ENCODE results near the gene MAP2K3. TPM values are rescaled to one million over a fixed set of nuclear protein-coding genes. Genes with fewer than 3 reads are reported as not detected.

Gene MAP2K3
- polyA plus RNA-seq, 1 donor from 2014 or later = 5.3 TPM

DNA sequence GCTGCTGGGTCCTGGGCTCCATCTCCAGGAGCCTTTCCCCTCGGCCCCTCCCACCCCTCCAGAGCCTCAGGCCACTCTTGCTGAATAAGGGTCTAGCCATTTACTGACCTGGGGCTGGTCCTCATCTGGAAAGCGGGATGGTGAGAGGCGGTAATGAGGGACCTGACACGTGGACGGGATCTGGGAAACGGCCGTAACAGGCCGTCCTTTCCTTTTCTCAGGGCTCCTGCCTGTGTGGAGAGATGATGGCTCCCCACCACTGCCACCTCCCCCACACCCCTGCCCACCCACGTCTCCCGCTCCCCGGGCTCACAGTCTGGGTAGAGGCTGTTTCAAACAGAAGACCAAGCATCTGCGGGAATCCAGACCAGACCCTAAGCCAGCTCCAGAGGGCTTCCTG, 71.1 kb downstream of the MAP2K3 start:
- no peaks in the 10 kb centered on the region for H4K20me1 ChIP-seq (ENCODE audit: insufficient read depth)
- no peaks in the 10 kb centered on the region for H3K9me2 ChIP-seq (ENCODE audit: insufficient read depth, low read length)
- TF ChIP-seq TAF1 (IDR thresholded peaks at IDR 0.05; ENCODE audit: low read depth) (no peak), EP300 (conservative IDR thresholded peaks at IDR 0.05; ENCODE audit: poor library complexity, severe bottlenecking) (no peak), SMC3 (conservative IDR thresholded peaks at IDR 0.05; ENCODE audit: poor library complexity) (no peak), EZH2 (IDR thresholded peaks at IDR 0.05; ENCODE audit: borderline replicate concordance, insufficient read depth, low read length, poor library complexity, severe bottlenecking) (no peak), MXI1 (conservative IDR thresholded peaks at IDR 0.05; ENCODE audit: poor library complexity, severe bottlenecking) (no peak), RAD21 (conservative IDR thresholded peaks at IDR 0.05) (no peak), POLR2AphosphoS5 (IDR thresholded peaks at IDR 0.05) (no peak)
- TF ChIP-seq, protein P1, sequence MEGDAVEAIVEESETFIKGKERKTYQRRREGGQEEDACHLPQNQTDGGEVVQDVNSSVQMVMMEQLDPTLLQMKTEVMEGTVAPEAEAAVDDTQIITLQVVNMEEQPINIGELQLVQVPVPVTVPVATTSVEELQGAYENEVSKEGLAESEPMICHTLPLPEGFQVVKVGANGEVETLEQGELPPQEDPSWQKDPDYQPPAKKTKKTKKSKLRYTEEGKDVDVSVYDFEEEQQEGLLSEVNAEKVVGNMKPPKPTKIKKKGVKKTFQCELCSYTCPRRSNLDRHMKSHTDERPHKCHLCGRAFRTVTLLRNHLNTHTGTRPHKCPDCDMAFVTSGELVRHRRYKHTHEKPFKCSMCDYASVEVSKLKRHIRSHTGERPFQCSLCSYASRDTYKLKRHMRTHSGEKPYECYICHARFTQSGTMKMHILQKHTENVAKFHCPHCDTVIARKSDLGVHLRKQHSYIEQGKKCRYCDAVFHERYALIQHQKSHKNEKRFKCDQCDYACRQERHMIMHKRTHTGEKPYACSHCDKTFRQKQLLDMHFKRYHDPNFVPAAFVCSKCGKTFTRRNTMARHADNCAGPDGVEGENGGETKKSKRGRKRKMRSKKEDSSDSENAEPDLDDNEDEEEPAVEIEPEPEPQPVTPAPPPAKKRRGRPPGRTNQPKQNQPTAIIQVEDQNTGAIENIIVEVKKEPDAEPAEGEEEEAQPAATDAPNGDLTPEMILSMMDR (IDR thresholded peaks at IDR 0.05; ENCODE audit: poor library complexity, severe bottlenecking) = no peak
- TF ChIP-seq, protein P2, sequence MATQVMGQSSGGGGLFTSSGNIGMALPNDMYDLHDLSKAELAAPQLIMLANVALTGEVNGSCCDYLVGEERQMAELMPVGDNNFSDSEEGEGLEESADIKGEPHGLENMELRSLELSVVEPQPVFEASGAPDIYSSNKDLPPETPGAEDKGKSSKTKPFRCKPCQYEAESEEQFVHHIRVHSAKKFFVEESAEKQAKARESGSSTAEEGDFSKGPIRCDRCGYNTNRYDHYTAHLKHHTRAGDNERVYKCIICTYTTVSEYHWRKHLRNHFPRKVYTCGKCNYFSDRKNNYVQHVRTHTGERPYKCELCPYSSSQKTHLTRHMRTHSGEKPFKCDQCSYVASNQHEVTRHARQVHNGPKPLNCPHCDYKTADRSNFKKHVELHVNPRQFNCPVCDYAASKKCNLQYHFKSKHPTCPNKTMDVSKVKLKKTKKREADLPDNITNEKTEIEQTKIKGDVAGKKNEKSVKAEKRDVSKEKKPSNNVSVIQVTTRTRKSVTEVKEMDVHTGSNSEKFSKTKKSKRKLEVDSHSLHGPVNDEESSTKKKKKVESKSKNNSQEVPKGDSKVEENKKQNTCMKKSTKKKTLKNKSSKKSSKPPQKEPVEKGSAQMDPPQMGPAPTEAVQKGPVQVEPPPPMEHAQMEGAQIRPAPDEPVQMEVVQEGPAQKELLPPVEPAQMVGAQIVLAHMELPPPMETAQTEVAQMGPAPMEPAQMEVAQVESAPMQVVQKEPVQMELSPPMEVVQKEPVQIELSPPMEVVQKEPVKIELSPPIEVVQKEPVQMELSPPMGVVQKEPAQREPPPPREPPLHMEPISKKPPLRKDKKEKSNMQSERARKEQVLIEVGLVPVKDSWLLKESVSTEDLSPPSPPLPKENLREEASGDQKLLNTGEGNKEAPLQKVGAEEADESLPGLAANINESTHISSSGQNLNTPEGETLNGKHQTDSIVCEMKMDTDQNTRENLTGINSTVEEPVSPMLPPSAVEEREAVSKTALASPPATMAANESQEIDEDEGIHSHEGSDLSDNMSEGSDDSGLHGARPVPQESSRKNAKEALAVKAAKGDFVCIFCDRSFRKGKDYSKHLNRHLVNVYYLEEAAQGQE (IDR thresholded peaks at IDR 0.05; ENCODE audit: borderline replicate concordance) = no peak
- no peak overlapping the region for H3K27ac ChIP-seq (ENCODE audit: low read length)
- H3F3A ChIP-seq (ENCODE audit: insufficient read depth, low read length, poor library complexity, severe bottlenecking) = no peaks in the 10 kb centered on the region
- no peak overlapping the region for H2AFZ ChIP-seq (ENCODE audit: low read depth, low read length)
- no peaks in the 10 kb centered on the region for H3K27me3 ChIP-seq (ENCODE audit: insufficient read depth, low read depth, low read length)
- H3K9me3 ChIP-seq (ENCODE audit: low read length) = no peaks in the 10 kb centered on the region
- no peaks in the 10 kb centered on the region for H3K79me2 ChIP-seq (replicated peaks; ENCODE audit: insufficient read depth, low read length)
- no peak overlapping the region for H3K4me2 ChIP-seq (ENCODE audit: low read length)
- no peak overlapping the region for H3K4me3 ChIP-seq (ENCODE audit: low read length)
- H3K9ac ChIP-seq (ENCODE audit: low read length) = no peak overlapping the region
- H3K36me3 ChIP-seq (ENCODE audit: insufficient read depth, low read length) = no peaks in the 10 kb centered on the region

DNA sequence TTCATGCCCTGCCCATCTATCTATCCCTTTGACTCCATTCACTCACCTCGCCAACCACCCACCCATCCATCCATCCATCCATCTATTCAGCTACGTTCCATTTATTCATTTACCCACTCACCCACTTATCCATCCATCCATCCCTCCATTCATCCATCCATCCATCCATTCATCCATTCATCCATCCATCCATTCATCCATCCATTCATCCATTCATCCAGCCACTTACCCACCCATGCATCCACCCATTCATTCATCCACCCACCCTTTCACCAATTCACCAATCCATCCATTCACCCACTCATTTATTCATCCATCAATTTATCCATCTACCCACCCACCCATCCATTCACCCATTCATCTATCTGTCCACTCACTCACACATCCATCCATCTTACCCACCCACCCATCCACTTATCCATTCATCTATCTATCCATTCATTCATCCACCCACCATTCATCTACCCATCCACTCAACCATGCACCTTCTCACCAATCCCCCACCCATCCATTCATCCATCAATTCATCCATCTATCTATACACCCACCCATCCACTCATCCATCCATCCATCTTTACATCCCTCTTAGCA, 72.1 kb downstream of the MAP2K3 start:
- H3K27me3 ChIP-seq (ENCODE audit: insufficient read depth, low read depth, low read length) = no peaks in the 10 kb centered on the region
- H3K9ac ChIP-seq (ENCODE audit: low read length) = no peak overlapping the region
- H3K79me2 ChIP-seq (replicated peaks; ENCODE audit: insufficient read depth, low read length) = no peaks in the 10 kb centered on the region
- H2AFZ ChIP-seq (ENCODE audit: low read depth, low read length) = no peak overlapping the region
- no peaks in the 10 kb centered on the region for H3K36me3 ChIP-seq (ENCODE audit: insufficient read depth, low read length)
- no peaks in the 10 kb centered on the region for H4K20me1 ChIP-seq (ENCODE audit: insufficient read depth)
- H3K9me3 ChIP-seq (ENCODE audit: low read length) = no peaks in the 10 kb centered on the region
- H3F3A ChIP-seq (ENCODE audit: insufficient read depth, low read length, poor library complexity, severe bottlenecking) = no peaks in the 10 kb centered on the region
- no peaks in the 10 kb centered on the region for H3K9me2 ChIP-seq (ENCODE audit: insufficient read depth, low read length)
- TF ChIP-seq SMC3 (conservative IDR thresholded peaks at IDR 0.05; ENCODE audit: poor library complexity) = no peak
- no peak overlapping the region for H3K4me2 ChIP-seq (ENCODE audit: low read length)
- no peak overlapping the region for H3K4me3 ChIP-seq (ENCODE audit: low read length)
- no peak overlapping the region for H3K27ac ChIP-seq (ENCODE audit: low read length)

Data from neural cell (in vitro differentiated cells).